ENCODE results near the gene LYZL4.

The LYZL4 gene

DNA sequence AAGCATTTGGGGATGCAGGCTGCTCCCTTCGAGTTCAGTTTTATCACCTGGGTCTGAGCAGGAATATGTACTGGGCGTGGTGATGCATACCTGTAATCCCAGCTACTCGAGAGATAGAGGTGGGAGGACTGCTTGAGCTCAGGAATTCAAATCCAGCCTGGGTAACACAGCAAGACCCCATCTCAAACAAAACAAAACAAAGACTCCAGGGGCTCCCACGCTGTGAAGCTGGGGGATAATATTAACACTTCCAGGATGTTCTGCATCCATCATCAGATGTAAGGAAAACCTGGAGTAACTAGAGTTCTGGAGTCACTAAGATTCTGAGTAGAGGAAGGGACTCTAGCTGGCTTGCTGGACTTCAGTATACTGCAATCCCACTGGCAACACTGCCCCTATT lies 40.6 kb downstream of the LYZL4 start:
- DNase-seq = no peak

DNA sequence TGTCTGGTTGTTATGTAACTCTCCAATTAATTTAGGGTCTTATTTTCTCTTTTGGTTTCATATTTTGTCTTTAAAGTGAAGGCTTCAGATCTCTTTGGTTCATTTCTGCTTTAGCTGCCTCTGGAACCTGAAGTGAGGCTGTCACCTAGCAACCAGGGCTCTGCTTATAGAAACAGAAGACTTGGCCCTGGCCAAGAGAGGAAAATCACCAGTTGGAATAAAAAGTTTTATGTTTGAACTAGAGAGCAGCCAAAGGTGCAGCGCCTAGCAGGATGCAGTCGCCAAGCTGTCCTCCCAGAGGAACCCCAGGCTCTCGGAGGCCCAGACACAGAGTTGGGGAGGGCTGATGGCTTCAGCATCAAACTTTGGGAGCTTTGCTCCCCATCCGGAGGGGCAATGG lies 41.1 kb downstream of the LYZL4 start:
- DNase-seq = no peak

DNA sequence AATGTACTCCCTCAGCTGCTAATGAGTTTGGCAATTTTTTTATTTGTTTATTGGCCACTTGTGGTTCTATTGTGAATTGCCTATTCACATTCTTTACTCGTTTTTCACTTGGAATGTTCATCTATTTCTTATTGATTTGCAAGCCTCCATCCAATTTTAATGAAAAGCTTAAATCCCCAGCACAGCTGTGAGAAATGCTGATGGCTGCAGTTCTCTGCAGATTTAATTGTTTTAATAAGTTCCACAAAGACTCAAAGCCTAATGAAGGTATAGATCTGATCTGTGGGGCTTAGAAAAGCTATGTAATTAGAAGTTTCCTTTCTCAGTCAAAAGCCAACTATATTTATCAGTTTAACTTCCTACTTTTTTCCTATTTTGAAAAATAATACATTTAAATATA lies 41.5 kb downstream of the LYZL4 start:
- DNase-seq = no peak

DNA sequence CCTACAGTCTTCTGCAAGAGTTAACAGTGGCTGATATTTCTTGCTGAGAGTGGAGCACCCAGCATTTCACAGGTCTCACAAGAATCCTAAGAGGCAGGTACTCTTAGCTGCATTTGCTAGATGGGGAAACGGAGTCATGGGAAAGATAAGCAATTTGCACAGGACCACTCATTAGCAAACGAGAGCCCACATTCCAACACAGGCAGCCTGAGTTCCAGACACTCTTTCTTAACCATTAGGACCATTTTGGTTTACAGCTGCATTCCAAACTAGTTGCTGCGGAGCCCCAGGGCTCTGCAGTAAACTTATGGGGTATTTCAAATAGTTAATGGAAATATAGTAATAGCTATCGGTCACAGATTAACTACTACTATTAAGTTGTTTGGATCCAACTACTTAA lies 42.5 kb downstream of the LYZL4 start:
- DNase-seq = no peak

DNA sequence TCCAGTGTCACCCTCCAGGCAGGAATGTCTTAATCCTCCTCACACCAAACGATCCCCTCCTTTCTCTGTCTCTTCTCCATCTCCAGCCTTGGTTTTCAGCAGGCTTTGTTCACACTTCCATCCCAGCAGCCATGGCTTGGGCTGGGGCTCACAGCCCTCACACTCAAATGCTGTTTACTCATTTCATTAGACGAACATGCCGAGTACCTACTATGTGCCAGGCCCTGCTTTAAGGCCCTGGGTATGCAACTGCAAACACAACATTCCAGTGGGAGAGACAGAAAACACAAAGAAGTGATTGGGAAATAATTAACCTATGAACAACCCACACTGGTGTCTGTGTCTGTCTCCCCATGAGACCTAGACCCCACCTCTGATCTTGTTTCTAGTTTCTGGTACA lies 43.9 kb downstream of the LYZL4 start:
- DNase-seq = no peak

DNA sequence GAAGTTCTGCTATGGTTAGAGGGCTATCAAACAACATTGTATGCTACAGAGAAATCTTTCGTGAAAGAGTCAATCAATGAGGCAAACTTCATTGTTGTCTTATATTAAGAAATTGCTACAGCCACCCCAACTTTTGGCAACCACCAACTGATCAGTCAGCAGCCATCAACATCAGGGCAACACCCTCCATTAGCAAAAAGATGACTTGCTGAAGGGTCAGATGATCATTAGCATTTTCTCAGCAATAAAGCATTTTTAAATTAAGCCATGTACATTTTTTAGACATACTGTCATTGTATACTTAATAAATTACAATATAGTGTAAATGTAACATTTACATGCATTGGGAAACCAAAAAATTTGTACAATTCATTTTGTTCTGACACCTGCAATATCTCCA lies 53.1 kb downstream of the LYZL4 start:
- no peak for DNase-seq

DNA sequence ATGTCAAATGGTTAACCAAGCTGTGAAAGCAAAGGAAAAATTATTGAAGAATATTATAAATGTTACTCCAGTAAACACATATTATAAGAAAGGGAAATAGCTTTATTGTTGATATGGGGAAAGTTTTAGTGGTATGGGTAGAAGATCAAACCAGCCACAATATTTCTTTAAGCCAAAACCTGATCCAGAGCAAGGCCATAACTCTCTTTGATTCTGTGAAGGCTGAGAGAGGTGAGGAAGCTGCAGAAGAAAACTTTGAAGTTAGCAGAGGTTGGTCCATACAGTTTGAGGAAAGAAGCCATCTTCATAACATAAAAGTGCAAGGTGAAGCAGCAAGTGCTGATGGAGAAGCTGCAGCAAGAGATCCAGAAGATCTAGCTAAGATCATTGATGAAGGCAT lies 54.8 kb downstream of the LYZL4 start:
- no peak for DNase-seq

DNA sequence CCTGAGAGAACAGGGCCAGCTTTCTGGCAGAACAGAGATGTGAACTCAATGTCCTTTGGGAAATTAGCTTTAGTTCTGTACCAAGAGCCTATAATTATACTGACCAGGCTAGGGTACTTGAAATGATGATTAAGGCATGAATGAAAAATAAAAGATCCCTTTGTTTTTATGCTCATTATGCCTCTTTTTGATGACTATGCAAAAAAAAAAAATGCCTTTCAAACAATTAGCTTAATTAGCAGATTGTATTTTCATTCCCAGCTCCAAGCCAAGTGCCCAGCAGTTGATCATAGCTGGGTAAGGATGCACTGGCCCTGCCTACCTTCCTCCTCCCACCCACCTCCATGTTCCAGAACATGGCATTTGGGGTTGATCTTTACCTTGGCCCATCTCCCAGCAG lies 56.8 kb downstream of the LYZL4 start:
- DNase-seq = no peak

DNA sequence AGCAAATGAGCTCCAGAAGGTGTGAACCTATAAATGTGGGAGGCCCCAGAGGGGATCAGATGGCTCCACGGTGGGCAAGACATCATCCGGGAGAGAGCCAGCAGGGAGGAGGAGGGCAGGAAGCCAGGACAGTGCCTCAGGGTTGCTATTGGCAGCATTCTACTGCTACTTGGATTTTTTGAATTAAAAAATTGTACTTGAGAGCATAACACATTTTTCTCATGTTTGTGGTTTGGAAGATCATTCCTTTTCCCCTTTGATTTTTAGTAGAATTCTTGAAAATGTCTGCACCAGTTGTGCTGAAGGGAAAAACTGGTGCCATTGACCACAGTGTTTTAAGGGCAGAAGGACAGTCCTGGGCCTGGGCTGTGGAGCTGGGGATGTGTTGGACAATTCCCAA lies 59.2 kb downstream of the LYZL4 start:
- no peak for DNase-seq

DNA sequence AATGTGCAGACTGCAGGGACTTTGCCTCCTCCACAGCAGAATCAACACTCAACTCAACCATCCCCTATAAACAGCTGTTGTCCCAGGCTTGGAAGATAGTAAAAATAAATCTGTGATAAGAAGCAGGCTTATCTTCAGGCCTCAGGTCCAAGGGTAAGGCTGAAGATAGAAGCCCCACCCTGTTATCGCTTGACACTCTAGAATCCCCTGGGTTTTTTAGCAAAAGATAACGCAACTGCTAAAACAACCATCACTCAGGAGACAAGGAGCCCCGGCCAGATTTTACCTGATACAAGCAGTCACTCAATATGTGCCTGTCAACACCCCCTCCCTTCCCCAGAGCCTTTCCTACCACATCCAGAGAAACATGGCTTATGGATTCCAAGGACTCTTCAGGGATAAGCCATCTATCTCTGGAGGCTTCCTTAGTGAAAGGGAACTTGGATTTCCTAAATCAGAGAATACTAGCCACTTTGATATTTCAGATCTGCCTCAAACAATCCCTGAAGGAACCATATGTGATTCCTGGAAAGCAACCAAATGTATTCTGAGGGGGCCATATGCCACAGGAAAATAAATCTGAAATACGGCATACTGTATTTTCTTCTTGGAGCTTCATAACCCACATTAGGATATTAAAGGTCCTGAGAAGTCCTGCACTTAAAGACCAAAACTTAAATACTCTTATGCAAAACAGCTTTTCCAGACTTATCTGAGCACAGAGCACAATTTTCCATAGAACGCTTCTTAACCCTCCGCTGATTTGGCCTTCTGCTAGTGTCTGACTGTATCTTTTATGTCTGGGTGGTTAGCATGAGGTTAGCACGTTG lies 60.4 kb downstream of the LYZL4 start:
- no peak for DNase-seq

DNA sequence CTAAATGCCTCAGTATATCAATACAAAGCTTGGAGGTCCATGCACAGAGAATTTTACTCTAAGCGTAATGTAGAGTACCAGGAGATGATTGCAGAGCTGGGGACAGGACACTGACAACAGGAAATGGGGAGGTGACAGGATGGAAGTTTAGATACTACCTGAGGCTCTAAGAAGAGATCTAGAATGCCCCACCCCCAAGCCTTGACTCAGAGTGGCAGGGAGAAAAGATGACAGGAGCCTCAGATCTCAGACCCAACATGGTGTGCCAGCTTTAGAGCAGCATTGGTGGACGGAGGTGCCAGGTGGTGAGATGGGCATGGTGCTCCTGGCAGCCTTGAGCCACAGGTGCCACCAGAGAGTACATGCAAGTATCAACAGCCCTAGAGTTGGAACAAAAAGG lies 62.5 kb downstream of the LYZL4 start:
- no peak for DNase-seq
